GM18505 (cell line): ENCODE measurements around the gene HSPA1A.

ENCODE experiments used
- ATAC-seq: cut with Tn5 transposase; IDR thresholded peaks from one replicate; pipeline ENCODE4 v1.9.1; 2021; ENCODE audit not compliant: unreplicated experiment
- POLR2A ChIP-seq: IDR thresholded peaks from 4 replicates; pipeline ENCODE4 v1.6.1; 2011; ENCODE audit warnings: borderline replicate concordance; ENCODE audit not compliant: insufficient read depth, insufficient read length; ENCODE audit errors: extremely low read depth

HSPA1A gene

DNA sequence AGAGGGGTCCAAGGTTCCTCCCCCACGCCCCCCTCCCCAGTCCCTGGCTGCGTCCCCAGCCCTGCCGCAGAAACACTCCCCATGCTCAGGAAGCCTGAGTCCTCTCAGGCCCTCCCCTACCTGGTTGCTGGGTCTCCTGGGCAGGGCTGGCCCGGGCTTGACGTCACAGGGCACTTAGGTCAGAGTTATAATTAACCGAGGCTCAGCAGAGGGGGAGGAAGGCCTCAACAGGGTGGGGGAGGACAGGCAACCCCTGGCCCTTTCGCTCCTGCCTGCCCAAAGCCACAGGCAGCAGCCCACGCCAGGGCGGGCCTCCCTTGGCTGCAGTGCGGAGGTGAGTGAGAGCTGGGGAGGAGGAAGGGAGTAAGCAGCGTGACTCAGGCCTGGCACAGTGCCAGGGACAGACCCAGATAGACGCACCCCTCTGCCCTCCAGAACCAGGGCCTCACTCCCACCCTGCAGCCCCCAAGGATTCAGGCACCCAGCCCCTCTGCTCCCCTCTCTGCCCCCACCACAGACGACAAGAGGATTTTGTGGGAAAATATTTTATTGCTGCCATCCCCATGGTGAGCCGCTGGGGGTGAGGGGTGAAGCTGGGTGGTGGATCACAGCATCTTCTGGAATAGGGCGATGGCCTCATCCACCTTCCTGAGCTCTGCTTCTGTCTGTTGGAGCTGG, 38.2 kb upstream of the HSPA1A start, which contains the start of gene VWA7:
TSS of gene VWA7 (minus strand) at position 340 of the 678 bp plus-strand sequence. CDS start 549 bp downstream, outside the sequence.
- peak; percentile 64 for ATAC-seq
- TF ChIP-seq POLR2A, result peak; percentile 30

DNA sequence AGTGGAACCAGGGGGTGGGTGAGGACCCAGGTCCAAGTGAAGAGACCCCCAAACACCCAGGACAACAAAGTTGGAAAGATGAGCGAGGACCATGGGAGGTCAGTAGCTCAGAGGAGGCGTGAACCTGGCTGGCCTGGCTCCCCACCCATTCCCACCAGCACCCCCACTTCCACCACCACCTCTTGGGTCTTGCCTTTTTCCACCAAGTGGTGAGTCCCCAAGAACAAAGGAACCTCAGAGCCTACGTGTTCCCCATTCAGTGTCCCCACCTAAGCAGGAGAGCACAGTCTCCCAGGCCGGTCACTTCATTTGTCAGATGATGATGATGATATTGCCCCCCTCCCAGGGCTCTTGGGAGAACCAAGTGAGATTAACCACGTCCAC, 37.7 kb upstream of the HSPA1A start:
- ATAC-seq, result no peak
- TF ChIP-seq POLR2A, result no peak

DNA sequence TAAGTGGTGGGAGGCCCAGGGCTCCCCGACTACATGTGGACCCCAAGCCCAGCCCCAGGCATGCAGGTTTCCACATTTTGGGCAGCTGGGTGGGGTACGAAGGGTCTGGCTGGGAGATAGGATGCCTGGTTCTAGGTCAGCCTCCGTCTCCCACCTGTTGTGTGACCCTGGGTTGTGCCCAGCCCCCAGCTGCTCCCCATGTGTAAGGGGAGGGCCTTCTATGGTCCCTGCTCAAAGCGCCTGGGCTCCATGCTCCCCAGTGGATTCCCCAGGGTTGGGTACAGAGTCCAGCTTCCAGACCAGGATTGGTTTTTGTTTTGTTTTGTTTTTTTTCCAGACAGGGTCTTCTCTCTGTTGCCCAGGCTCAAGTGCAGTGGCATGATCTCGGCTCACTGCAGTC, 37.1 kb upstream of the HSPA1A start:
- no peak for ATAC-seq
- no peak for TF ChIP-seq POLR2A

DNA sequence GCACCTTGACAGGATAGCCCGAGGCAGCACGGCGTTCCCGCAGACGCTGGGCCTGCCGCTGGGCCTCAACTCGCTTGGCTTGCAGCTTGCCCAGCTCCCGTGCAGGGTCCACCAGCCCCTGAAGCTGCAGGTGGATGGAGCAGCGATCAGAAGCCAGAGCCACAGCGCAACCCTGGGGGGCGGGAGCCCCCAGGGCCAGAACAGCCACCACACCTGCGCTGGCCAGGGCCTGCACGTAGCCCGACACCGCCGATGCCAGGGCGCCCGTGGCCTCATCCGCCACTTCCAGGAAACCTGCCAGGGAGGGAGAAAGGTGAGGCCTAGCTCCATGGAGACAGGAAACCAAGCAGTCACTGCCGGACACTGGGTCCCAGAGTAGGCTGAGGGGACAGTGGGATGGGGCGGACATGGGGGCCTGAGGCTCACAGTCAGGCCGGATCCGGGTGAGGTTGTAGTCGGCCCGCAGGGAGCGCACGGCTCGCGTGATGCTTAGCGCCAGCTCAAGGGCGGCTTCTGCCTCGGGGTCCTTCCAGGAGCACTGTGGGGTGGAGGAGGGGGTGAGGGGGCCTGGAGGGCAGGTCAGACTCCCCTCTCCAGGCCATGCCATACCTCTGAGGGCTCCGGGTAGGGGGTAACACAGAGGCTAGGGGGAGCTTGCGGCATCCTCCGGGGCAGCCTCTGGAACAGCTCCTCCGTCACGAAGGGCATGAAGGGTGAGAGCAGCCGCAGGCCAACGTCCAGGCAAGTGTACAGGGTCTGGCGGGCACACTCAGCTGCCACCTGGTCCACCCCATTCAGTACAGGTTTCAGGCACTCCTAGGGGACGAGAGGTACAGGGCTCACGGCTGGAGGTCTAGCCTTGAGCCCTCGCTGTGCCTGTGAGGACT, 36.1 kb upstream of the HSPA1A start:
- TF ChIP-seq POLR2A, result no peak
- no peak for ATAC-seq

DNA sequence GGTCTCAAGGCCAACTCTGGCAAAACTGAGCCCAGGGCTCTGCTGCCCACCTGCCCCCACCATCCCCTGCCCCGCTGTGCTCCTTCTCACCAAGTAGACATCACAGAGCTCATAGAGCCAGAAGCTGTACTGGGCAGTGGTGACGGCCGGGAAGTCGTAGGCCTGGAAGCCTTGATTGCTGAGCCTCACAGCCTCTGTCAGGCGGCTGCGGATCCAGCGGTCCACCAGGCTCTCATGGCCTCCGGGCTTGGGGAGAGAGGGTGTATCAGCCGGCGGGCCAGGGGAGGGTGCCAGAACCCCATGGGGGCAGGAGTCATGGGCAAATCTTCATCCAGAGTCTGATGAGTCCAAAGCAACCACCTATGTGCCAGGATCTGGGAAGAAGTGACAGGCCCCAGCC, 35.4 kb upstream of the HSPA1A start:
- no peak for ATAC-seq
- no peak for TF ChIP-seq POLR2A

DNA sequence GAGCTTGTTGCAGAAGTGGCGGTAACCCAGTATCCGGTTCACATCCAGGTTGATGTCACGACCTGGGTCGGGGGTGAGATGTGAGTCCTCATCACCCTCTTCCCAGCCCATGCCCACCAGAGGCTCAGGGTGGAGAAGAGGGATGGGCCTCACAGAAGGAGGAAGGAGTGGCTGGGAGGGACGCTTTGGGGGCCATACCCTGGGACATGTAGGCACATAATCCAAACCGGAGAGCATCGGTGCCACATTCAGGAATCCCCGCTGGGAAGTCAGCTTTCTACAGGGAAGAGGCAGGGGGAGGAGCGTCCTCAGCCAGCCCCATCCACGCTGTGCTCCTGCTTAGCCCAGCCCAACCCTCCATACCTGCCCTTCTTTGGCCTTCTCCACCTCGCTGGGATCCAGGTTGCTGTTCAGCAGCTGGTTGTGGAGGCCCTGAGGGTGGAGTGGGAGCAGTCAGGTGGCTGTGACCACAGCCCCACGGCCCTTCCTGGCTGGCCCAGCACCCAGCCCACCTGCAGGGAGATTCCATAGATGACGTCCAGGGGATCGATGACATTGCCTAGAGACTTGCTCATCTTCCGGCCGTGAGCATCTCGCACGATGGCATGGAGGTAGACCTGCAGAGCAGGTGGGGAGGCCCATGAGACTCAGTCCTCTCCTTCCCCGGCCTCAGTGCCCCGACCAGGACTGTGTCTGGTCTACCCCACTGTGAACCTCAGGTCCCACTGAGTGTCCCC, 34.7 kb upstream of the HSPA1A start:
- TF ChIP-seq POLR2A, result peak; percentile 8
- no peak for ATAC-seq

DNA sequence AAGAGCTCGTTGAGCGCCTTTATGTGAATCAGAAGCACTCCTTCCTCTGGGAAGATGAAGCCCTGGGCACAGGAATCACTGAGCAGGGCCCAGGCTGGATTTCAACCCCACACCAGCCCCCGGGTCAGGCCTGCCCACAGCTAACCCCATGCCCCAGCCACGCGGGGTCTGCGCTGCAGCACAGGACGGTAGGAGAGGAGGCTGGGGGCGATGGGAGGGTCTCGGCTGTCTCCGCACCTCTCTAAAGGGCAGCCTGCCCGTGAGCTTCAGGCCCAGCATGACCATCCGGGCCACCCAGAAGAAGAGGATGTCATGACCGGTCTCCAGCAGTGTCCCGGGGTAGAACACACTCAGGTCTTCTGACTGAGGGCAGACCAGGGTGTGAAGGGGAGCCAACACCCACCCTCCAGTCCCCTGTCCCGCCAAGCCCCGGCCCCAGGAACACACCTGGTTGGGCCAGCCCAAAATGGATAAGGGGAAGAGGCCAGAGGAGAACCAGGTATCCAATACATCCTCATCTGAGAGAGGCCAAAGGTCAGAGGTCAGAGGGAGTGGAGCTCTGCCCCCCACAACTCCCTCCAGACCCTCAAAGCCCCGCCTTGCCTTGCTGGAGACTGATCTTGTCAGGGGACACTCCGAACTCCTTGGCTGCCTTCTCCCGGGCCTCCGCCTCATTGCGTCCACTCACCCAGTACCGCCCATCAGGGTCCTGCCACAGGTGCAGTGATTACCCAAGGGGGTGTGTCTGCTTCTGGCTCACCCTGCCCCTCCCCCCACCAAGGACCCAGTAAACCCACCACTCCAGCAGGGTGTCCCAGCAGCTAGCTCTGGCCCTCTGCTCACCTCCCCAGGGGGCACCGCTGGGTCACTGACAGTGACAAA, 33.9 kb upstream of the HSPA1A start:
- ATAC-seq, result no peak

DNA sequence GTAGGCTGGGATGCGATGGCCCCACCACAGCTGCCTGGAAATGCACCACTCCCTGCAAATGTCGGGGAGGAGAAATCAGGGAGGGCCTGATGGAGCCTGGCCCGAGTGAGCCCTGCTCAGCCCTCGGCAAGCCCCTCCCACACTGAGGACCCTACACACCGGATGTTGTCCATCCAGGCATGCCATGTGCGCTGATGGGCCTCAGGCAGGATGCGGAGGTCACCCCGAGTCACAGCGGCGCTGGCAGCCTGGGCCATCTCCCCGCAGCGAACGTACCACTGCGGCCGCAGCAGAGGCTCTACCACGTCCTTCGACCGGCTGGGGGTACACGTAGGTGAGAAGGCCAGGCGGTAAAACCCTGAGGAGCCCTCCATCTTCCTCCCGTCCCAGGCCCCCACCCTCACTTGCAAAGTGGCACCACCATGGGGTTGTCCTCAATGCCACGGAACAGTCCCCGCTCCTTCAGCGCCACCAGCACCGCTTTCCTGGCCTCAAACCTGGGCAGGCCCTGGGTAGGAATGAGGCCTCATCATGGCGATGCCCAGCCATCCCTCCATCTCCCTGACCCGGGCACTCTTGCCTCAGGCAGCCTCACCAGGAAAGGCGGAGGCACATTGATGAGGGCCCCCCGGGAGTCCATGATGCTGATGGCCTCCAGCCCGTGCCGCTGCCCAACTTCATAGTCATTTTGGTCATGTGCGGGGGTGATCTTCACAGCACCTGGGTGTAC, 33.1 kb upstream of the HSPA1A start:
- ATAC-seq, result no peak
- TF ChIP-seq POLR2A, result peak; percentile 14

More for the DNA sequence above, 33.9 kb upstream of the HSPA1A start:
- no peak for TF ChIP-seq POLR2A

DNA sequence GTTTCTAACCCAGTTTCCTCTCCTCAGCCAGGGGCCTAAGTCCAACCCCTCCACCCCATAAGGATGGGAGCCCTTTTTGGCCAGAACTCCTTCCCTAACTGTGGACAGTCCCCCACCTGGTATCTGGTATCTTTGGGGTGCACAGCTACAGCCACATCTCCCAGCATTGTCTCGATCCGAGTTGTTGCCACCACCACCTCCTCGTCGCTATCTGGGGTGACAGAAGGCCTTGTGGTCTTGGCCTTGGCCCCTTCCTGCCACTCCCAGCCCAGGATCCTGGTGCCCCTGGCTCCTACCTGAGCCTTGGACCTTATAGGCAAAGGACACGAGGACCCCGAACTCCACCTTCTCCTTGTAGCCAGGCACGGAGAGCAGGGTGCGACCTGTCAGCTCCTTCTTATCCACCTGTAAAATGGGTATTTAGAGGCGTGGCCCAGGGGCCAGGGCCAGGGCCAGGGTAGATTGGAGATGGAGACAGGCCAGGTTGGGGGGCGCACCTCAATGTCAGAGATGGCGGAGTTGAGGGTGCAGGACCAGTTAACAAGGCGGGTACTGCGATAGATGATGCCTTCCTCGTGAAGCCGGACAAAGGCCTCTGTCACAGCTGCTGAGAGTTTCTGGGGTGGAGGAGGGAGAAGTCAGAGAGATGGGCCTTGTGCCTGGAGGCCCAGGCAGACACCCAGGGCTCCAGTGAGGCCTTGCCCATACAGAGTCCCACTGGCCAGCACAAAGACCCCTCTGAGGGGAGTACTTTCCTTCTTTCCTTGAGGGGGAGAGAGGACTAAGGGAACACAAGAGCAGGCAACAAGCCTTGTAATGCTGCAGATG, 31.0 kb upstream of the HSPA1A start:
- ATAC-seq, result no peak
- no peak for TF ChIP-seq POLR2A

DNA sequence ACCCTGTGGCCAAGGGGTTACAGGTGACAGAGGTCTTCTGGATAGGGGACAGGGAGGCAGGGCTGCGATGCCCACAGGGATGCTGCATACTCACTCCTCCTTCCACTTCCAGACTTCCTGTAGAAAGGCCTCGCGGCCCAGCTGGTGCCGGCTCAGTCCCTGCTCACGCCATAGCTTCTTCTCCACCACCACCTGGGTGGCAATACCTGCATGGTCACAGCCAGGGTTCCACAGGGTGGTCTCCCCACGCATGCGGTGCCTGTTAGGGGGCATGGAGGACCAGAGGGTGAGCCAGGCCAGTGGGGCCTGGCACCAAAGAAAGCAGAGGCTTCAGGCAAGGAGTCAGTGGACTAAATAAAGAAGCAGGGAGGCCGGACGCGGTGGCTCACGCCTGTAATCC, 29.9 kb upstream of the HSPA1A start:
- no peak for ATAC-seq
- TF ChIP-seq POLR2A, result no peak
